BLaER1 (cell line): ENCODE results near the gene PDSS2.
"Not testable (repeated sequence)": the region's sequence is repeated elsewhere in the genome, so short reads cannot be mapped to it uniquely, and the experiment has no call there.

Source experiments
- H3K27ac ChIP-seq: shearing (Covaris generic); formaldehyde crosslinking; 2 replicates; pipeline ENCODE4 v1.8.1; 2022
- H3K27me3 ChIP-seq: shearing (Covaris generic); formaldehyde crosslinking; 2 replicates; pipeline ENCODE4 v1.8.1; 2022
- H3K36me3 ChIP-seq: shearing (Covaris generic); formaldehyde crosslinking; 2 replicates; pipeline ENCODE4 v1.8.1; 2022
- H3K4me1 ChIP-seq: shearing (Covaris generic); formaldehyde crosslinking; 2 replicates; pipeline ENCODE4 v1.8.1; 2022
- H3K4me2 ChIP-seq: shearing (Covaris generic); formaldehyde crosslinking; 2 replicates; pipeline ENCODE4 v1.8.1; 2022
- H3K4me3 ChIP-seq: shearing (Covaris generic); formaldehyde crosslinking; 2 replicates; pipeline ENCODE4 v1.8.1; 2022
- H3K9ac ChIP-seq: shearing (Covaris generic); formaldehyde crosslinking; 2 replicates; pipeline ENCODE4 v1.8.1; 2022
- H3K9me3 ChIP-seq: shearing (Covaris generic); formaldehyde crosslinking; 2 replicates; pipeline ENCODE4 v1.8.1; 2022
- H4K20me1 ChIP-seq: shearing (Covaris generic); formaldehyde crosslinking; 2 replicates; pipeline ENCODE4 v1.8.1; 2022
- Cebpa-rat ChIP-seq: shearing (Covaris generic); IDR thresholded peaks from 2 replicates; pipeline ENCODE4 v1.8.1; 2022

PDSS2 gene

DNA sequence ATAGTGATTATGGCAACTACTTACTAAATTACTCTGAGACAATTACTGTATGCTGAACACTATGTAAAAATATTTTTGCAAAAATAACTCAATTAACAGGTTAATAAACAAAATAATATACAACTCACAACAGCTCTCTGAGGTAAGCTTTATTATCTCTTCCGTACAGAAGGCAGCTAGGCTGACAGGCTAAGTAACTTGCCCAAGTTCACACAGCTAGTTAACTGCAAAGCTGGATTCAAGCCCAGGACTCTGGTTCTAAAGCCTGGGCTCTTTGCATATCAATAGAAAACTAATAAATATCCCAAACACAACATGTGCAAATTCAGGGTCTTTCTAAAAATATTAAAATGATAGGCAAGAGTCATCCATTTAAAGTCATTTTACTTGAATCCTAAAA, 174.6 kb downstream of the PDSS2 start:
- Histone ChIP-seq H3K36me3 (no peaks in the 10 kb centered on the region), H3K4me2 (no peak overlapping the region), H3K4me1 (no peaks in the 10 kb centered on the region), H3K4me3 (no peak overlapping the region), H3K27ac (no peak overlapping the region), H4K20me1 (no peaks in the 10 kb centered on the region), H3K9me3 (no peaks in the 10 kb centered on the region), H3K9ac (no peak overlapping the region), H3K27me3 (no peaks in the 10 kb centered on the region)
- TF ChIP-seq Cebpa-rat, result no peak

DNA sequence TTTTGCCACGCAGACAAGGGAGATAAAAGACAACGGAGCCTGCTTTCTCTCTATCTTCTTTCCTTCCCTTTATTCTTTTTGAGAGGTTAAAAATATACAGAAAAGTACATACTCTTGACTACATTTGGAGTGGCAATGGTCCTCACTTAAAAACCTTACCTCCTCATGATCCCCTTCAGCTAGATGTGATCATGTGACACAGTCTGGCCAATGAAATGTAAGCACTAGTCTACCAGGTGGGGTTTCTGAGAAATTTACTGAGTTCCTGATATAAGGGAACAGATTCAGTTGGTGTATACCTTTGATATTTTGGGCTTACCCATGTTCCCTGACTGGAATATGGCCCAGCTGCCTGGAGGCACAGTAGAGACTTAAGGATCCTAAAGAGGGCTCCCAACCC, 178.6 kb downstream of the PDSS2 start:
- no peaks in the 10 kb centered on the region for H3K36me3 ChIP-seq
- no peak for TF ChIP-seq Cebpa-rat
- H3K9ac ChIP-seq, result no peak overlapping the region
- H3K27ac ChIP-seq, result no peak overlapping the region
- no peak overlapping the region for H3K4me2 ChIP-seq
- no peaks in the 10 kb centered on the region for H3K9me3 ChIP-seq
- no peaks in the 10 kb centered on the region for H3K4me1 ChIP-seq
- H3K4me3 ChIP-seq, result no peak overlapping the region
- H3K27me3 ChIP-seq, result no peaks in the 10 kb centered on the region
- H4K20me1 ChIP-seq, result no peaks in the 10 kb centered on the region

DNA sequence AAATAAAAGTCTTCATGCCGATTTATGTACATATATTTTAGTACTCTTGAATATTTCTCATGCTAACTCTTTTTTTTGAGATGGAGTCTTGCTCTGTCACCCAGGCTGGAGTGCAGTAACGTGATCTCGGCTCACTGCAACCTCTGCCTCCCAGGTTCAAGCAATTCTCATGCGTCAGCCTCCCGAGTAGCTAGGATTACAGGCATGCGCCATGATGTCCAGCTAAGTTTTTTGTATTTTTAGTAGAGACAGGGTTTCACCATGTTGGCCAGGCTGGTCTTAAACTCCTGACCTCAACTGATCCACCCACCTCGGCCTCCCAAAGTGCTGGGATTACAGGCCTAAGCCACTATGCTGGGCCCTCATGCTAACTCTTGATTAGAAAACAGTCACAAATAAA, 179.4 kb downstream of the PDSS2 start:
- not testable (repeated sequence) for H3K4me1 ChIP-seq, H3K4me3 ChIP-seq, H3K36me3 ChIP-seq, H3K9me3 ChIP-seq, H3K4me2 ChIP-seq, H3K9ac ChIP-seq, H3K27ac ChIP-seq, H3K27me3 ChIP-seq, H4K20me1 ChIP-seq

DNA sequence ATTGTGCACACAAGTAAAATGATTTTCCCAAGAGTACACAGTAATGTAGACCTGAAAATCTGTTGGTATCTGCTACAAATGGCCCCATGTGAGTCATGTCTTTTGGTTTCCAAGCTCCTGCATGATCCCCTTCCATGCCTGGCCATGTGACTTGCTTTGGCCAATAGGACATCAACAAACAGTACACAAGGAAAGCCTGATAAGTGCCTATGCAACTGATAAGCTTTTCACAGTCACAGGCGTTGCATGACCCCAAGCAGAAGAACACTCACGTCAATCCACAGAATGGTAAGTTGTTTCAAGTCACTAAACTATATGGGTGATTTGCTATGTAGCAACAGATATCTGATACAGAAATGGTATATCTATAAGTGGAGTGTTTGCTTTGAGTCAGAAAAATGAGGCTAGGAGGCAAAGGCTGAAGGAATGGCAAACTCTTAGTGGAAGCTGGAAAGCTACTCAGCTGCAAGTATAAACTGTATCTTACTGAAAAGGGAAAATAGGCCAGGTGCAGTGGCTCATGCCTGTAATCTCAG, 184.0 kb downstream of the PDSS2 start:
- Histone ChIP-seq H3K27ac (no peak overlapping the region), H3K4me2 (no peak overlapping the region), H3K9ac (no peak overlapping the region), H3K9me3 (no peaks in the 10 kb centered on the region), H3K4me3 (no peak overlapping the region), H3K27me3 (no peaks in the 10 kb centered on the region), H3K4me1 (no peaks in the 10 kb centered on the region), H4K20me1 (no peaks in the 10 kb centered on the region), H3K36me3 (no peaks in the 10 kb centered on the region)
- TF ChIP-seq Cebpa-rat, result no peak

DNA sequence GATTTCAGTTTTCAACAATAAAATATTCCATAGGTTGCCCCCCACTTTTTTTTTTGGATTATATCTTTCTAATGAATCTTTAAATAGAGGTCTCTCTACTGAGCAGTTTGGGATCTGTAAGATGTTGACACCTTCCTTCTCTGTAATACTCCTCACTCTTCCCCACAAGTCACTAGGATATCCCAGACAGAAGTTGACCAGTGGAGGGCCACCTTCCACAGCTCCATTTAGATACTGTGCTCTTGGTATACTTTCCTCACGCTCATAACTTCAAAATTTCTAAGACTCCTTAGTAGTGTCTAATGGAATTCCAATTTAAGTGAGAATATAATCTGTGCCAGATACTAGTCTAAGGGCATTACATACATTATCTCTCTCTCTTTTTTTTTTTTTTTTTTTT, 185.1 kb downstream of the PDSS2 start:
- Histone ChIP-seq H3K27ac (no peak overlapping the region), H3K9ac (no peak overlapping the region), H3K27me3 (no peaks in the 10 kb centered on the region), H3K4me3 (no peak overlapping the region), H3K9me3 (no peaks in the 10 kb centered on the region), H3K4me1 (no peaks in the 10 kb centered on the region), H3K4me2 (no peak overlapping the region), H4K20me1 (no peaks in the 10 kb centered on the region), H3K36me3 (no peaks in the 10 kb centered on the region)
- TF ChIP-seq Cebpa-rat, result no peak

DNA sequence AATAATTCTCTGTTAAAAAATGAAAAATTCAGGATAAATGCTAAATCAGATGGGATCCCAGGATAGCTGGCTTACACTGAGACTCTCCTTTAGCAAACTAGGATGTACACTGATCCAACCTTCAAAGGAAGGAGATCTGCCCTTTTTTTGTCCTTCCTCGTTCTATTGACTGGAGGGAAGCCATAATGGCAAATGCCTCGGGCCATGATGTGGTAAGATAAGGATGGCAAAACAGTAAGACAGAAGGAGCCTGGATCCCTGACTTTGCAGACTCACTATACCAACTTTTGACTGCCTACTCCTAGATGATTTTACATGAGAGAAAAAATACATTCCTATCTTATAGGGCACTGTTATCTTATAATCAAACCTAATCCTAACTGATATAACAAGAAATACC, 187.1 kb downstream of the PDSS2 start:
- no peak for TF ChIP-seq Cebpa-rat
- Histone ChIP-seq H3K9ac (no peak overlapping the region), H3K36me3 (no peaks in the 10 kb centered on the region), H3K4me3 (no peak overlapping the region), H3K9me3 (no peaks in the 10 kb centered on the region), H4K20me1 (no peaks in the 10 kb centered on the region), H3K4me1 (no peaks in the 10 kb centered on the region), H3K4me2 (no peak overlapping the region), H3K27ac (no peak overlapping the region), H3K27me3 (no peaks in the 10 kb centered on the region)

DNA sequence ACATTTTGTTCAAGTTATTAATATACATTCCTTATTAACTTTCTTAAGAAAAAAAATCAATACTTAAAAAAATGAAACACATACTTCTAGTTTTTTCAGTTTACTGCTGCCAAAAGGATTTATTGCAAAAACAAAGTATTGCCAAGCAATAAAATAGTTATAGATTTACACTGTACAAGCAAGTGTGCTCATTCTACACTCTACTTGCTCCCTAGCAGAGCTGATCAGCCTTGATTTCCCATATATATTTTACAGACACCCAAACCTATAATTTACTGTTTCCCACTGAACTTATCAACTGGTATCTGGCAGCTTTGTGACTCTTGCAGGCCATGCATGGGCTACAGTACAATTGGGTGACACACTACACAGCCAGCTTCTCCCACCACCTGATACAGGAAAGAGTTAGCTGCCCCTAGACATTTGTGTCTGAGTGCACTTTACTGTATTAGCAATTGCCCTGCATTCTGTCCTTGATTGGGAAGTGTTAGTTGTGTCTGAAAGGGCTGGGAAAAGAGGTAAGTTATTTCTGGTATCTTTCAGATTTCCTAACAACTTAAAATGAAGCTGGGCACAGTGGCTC, 188.1 kb downstream of the PDSS2 start:
- no peak overlapping the region for H3K4me2 ChIP-seq
- TF ChIP-seq Cebpa-rat, result no peak
- no peaks in the 10 kb centered on the region for H3K36me3 ChIP-seq
- no peaks in the 10 kb centered on the region for H3K27me3 ChIP-seq
- no peak overlapping the region for H3K4me3 ChIP-seq
- no peaks in the 10 kb centered on the region for H3K9me3 ChIP-seq
- no peak overlapping the region for H3K27ac ChIP-seq
- no peak overlapping the region for H3K9ac ChIP-seq
- no peaks in the 10 kb centered on the region for H4K20me1 ChIP-seq
- no peaks in the 10 kb centered on the region for H3K4me1 ChIP-seq

DNA sequence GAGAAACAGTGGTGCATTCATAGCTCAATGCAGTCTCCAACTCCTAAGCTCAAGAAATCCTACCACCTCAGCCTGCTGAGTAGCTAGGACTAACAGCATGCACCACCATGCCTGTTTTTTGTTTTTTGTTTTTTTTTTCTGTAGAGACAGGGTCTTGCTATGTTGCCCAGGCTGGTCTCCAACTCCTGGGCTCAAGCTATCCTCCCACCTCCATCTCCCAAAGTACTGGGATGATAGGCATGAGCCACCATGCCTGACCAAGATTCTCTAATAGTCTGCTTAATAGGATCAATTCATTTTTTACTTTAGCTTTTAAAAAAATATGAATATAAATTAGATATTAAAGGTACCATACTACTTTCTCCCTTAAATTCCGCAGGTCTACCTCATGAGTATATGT, 191.7 kb downstream of the PDSS2 start:
- Histone ChIP-seq H3K27me3 (no peaks in the 10 kb centered on the region), H3K4me1 (no peaks in the 10 kb centered on the region), H4K20me1 (no peaks in the 10 kb centered on the region), H3K9ac (no peak overlapping the region), H3K36me3 (no peaks in the 10 kb centered on the region), H3K27ac (no peak overlapping the region), H3K9me3 (no peaks in the 10 kb centered on the region), H3K4me2 (no peak overlapping the region), H3K4me3 (no peak overlapping the region)
- no peak for TF ChIP-seq Cebpa-rat

DNA sequence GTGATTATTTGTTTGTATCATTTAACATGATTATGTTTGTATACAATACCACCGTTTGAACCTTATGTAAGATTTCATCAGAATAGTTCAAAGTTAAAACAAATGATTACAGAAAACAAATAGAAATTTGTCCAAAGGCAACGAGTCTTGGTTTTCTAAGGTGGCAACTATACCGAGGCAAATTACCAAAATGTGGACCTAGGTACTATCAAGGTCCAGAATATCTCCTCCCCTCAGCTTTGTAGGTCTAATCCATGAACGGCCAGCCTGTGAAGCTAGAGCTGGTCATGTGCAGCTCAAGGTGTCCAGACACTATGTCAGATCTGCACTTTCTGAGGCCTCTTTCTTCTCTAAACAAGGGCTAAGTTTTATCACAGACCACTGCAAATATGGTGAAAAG, 192.4 kb downstream of the PDSS2 start:
- TF ChIP-seq Cebpa-rat, result no peak
- no peak overlapping the region for H3K9ac ChIP-seq
- no peaks in the 10 kb centered on the region for H3K27me3 ChIP-seq
- no peaks in the 10 kb centered on the region for H4K20me1 ChIP-seq
- no peak overlapping the region for H3K4me2 ChIP-seq
- H3K36me3 ChIP-seq, result no peaks in the 10 kb centered on the region
- no peaks in the 10 kb centered on the region for H3K9me3 ChIP-seq
- no peak overlapping the region for H3K27ac ChIP-seq
- H3K4me3 ChIP-seq, result no peak overlapping the region
- no peaks in the 10 kb centered on the region for H3K4me1 ChIP-seq

DNA sequence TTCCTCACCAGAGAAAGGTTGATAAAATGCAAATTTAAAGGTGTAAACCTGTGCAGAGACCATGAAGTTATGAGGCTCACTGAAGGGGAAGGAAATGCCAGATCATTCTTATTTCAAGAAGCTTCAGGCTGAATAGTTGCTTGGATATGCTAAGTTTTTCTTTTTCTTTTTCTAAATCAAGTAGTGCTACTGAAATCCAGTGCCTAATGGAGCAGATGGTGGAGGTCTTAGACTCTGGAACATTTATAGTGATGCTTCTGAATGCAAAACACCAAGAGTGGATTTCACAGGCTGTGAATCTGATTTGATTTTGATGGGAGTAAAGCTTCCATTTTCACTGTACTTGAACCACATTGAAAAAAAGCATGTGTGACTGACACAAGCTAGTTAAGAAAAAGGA, 192.8 kb downstream of the PDSS2 start:
- no peaks in the 10 kb centered on the region for H3K27me3 ChIP-seq
- H3K9ac ChIP-seq, result no peak overlapping the region
- no peak overlapping the region for H3K27ac ChIP-seq
- no peaks in the 10 kb centered on the region for H3K9me3 ChIP-seq
- no peaks in the 10 kb centered on the region for H3K4me1 ChIP-seq
- H4K20me1 ChIP-seq, result no peaks in the 10 kb centered on the region
- H3K4me2 ChIP-seq, result no peak overlapping the region
- no peak overlapping the region for H3K4me3 ChIP-seq
- TF ChIP-seq Cebpa-rat, result no peak
- no peaks in the 10 kb centered on the region for H3K36me3 ChIP-seq

DNA sequence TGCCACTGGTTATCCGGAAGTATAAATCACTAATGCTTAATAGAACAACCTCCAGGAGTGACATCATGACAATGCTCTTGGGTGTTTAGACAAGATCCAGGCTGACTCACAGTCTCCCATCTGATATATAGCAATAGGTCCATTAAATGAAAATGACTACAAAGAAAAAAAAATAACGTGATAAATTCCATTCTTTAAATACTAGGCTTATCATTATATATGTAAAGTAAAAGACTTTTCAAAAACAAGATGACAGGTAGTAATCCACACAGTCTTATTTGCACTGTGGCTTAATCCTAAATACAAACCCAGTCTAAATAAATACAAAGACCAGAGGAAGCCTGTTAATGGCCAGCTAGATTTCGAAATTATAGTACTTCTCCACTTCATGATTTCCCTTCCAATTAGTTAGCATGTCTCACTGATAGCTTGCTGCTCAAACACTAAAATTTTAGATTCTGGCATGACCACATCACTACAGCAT, 195.0 kb downstream of the PDSS2 start:
- no peak for TF ChIP-seq Cebpa-rat
- H3K9me3 ChIP-seq, result no peaks in the 10 kb centered on the region
- no peaks in the 10 kb centered on the region for H4K20me1 ChIP-seq
- no peaks in the 10 kb centered on the region for H3K27me3 ChIP-seq
- no peak overlapping the region for H3K4me3 ChIP-seq
- H3K36me3 ChIP-seq, result no peaks in the 10 kb centered on the region
- H3K4me2 ChIP-seq, result no peak overlapping the region
- H3K27ac ChIP-seq, result no peak overlapping the region
- H3K4me1 ChIP-seq, result no peaks in the 10 kb centered on the region
- no peak overlapping the region for H3K9ac ChIP-seq
